ENCODE data around the gene DOK6.

DNA sequence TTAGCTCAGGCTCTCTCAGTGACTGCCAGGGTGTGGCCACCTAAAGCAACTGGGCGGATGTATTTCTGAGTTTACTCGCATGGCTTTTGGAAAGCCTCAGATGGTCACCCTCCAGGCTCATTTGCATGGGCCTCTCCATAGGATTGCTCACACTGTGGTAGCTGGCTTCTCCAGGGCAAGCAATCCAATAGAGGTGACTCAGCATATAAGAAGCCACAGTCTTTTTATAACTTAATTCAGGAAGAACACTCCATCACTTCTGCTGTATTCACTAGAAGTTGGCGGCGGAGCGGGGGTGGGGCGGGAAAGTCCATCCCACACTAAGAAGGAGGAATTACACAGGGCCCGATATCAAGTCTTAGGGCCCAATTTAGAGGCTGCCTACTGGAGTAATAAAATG, 3.6 kb upstream of the DOK6 start:
- TF ChIP-seq CTCF (conservative IDR thresholded peaks at IDR 0.05; ENCODE audit: low read length) (no peak), EZH2phosphoT487 (IDR thresholded peaks at IDR 0.05; ENCODE audit: borderline replicate concordance, low read depth, low read length) (no peak)
